AG04450 (cell line): ENCODE measurements around the gene SCRT2. TPM values are rescaled to one million over a fixed set of nuclear protein-coding genes. Genes with fewer than 3 reads are reported as not detected.

Source experiments
- CTCF ChIA-PET: fragments of 300-600, 350-600 bp; formaldehyde crosslinking; extraction: SDS; loops from one replicate; lab custom pipeline; 2022; ENCODE audit warnings: antibody characterized with exemption, inconsistent platforms; lab: Charles Lee
- POLR2A ChIA-PET: fragments of 350-600 bp; formaldehyde crosslinking; extraction: SDS; loops from one replicate; lab custom pipeline; 2021; ENCODE audit warnings: antibody characterized with exemption, inconsistent platforms; lab: Yijun Ruan, JAX
- DNase-seq: peaks from one replicate; pipeline ENCODE4 v3.0.0-alpha.2; 2011; ENCODE audit warnings: low read depth, low spot score
- H3K27ac ChIP-seq: one replicate; pipeline ENCODE4 v1.5.1; 2012; ENCODE audit warnings: low read depth, low read length, control low read depth
- H3K27me3 ChIP-seq: one replicate; pipeline ENCODE4 v1.6.0; 2012; ENCODE audit warnings: low read length; ENCODE audit not compliant: control insufficient read depth, insufficient read depth
- H3K4me3 ChIP-seq: 2 replicates; pipeline ENCODE4 v1.5.1; 2011; ENCODE audit warnings: mild to moderate bottlenecking, low read depth, low read length, control low read depth
- H3K9me3 ChIP-seq: 2 replicates; pipeline ENCODE4 v1.5.1; 2012; ENCODE audit warnings: low read length; ENCODE audit not compliant: control insufficient read depth, insufficient read depth
- CTCF ChIP-seq: IDR thresholded peaks from 2 replicates; pipeline ENCODE4 v1.5.1; 2011; ENCODE audit warnings: low read depth, low read length, control low read depth, inconsistent platforms
- polyA plus RNA-seq: library from polyadenylated mRNA; depleted of rRNA; stranded (reverse); fragments of >200 nt; gene quantifications from 2 replicates; pipeline ENCODE4 v1.2.3, GENCODE V29; 2011

SCRT2 gene
- polyA plus RNA-seq, 1 experiment = not detected

DNA sequence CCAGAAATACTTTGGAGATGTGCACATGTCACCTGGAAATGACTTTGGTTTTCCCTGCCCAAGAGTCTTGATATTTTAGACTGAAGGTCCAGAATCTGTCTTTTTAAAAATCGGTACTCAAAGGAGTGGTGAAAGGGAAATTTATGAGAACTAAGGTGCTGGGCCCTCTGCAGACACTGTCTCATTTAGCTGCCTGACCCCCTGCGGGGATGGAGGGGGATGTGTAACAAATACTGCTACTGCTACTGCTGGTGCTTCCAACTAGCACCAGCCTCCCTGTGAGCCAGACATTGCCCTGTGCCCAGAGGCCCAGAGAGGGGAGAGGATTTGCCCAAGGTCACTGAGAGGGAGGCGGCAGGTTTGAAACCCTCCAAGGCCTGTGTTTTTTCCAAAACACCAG is 7.0 kb downstream of the SCRT2 start:
- ChIA-PET POLR2A (no interaction called here), CTCF (interaction anchor here (1.1 to 3.5 kb wide), 3 partner anchors 18 to 106 kb away, joined by 3 to 35 read pairs (median 30); no protein-coding TSS in a partner anchor)
- no peak for DNase-seq
- H3K9me3 ChIP-seq = no peaks in the 10 kb centered on the region
- H3K27ac ChIP-seq = no peak overlapping the region
- no peak for TF ChIP-seq CTCF
- H3K4me3 ChIP-seq = no peak overlapping the region
- peaks cover 64% of the 10 kb centered on the region for H3K27me3 ChIP-seq

DNA sequence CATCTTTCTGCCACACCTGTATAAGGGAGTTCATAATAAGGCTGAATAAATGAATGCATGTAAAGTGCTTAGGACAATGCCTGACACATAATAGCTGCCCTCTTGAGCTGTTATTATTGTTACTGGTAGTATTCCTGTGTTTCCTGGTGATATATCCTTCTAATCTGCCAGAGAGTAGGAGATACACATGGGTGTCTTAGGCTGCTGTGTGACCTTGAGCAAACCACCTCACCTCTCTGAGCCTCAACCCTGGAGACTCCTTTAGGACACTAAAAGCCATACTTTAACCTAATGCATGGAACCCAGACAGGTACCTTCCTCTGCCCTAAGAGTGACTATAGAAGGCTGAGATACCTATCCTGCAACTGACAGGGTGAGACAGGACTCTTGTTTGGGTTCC is 7.6 kb downstream of the SCRT2 start:
- no peak overlapping the region for H3K27ac ChIP-seq
- no peak for TF ChIP-seq CTCF
- ChIA-PET POLR2A (no interaction called here), CTCF (interaction anchor here (1.4 to 3.5 kb wide), 4 partner anchors 12 to 106 kb away, joined by 5 to 35 read pairs (median 20); no protein-coding TSS in a partner anchor)
- H3K27me3 ChIP-seq = peaks cover 64% of the 10 kb centered on the region
- no peak overlapping the region for H3K4me3 ChIP-seq
- H3K9me3 ChIP-seq = no peaks in the 10 kb centered on the region
- DNase-seq = no peak

GRCh38 chr20:667351-668034 is 8.1 kb downstream of the SCRT2 start:
- H3K27ac ChIP-seq = no peak overlapping the region
- CTCF ChIA-PET = interaction anchor here (0.6 to 3.5 kb wide), 24 partner anchors 8 to 459 kb away, joined by 3 to 35 read pairs (median 4); partner anchors contain the start of genes SCRT2 and SRXN1
- POLR2A ChIA-PET = interaction anchor here (0.5 kb wide), 1 partner anchor 16 kb away, joined by 3 read pairs; no protein-coding TSS in a partner anchor
- H3K9me3 ChIP-seq = no peaks in the 10 kb centered on the region
- peak; percentile 88 for TF ChIP-seq CTCF
- DNase-seq = no peak
- peaks cover 66% of the 10 kb centered on the region for H3K27me3 ChIP-seq
- no peak overlapping the region for H3K4me3 ChIP-seq

DNA sequence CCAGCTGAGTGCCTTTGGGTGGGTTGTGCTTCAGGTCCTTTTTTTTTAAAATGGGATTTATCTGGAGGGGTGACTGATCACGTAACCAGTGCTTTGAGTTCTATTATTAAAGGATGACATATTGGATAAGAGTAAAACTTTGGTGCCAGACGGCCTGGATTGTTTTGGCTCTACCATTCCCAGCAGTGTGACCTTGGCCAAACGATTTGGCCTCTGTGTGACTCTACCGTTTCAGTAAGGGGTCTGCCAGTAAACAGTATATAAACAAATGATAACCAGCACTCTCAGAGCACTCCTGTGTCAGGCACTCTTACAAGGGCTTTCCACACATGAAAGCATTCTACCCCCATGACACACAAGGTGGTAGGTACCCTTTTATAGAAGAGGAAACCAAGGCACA is 8.7 kb downstream of the SCRT2 start:
- no peak overlapping the region for H3K4me3 ChIP-seq
- no peak for DNase-seq
- ChIA-PET CTCF (interaction anchor here (0.6 to 3.5 kb wide), 25 partner anchors 8 to 458 kb away, joined by 3 to 35 read pairs (median 4); partner anchors contain the start of genes SCRT2 and SRXN1), POLR2A (interaction anchor here (0.5 to 1.1 kb wide), 2 partner anchors 15 to 319 kb away, joined by 3 read pairs; no protein-coding TSS in a partner anchor)
- H3K27ac ChIP-seq = no peak overlapping the region
- no peaks in the 10 kb centered on the region; the same call in 1 of the 2 replicates for H3K9me3 ChIP-seq
- H3K27me3 ChIP-seq = peaks cover 66% of the 10 kb centered on the region
- TF ChIP-seq CTCF = no peak

GRCh38 chr20:665276-665675 is 10.3 kb downstream of the SCRT2 start:
- H3K27me3 ChIP-seq = peaks cover 65% of the 10 kb centered on the region
- no peak overlapping the region for H3K4me3 ChIP-seq
- no peak for DNase-seq
- H3K9me3 ChIP-seq = no peaks in the 10 kb centered on the region; the same call in 1 of the 2 replicates
- CTCF ChIA-PET = interaction anchor here (1.5 kb wide), 1 partner anchor 19 kb away, joined by 11 read pairs; no protein-coding TSS in a partner anchor
- POLR2A ChIA-PET = no interaction called here
- no peak for TF ChIP-seq CTCF
- H3K27ac ChIP-seq = no peak overlapping the region
